ENCODE results near the gene IER3. TPM values are rescaled to one million over a fixed set of nuclear protein-coding genes. Genes with fewer than 3 reads are reported as not detected.
"Not testable (repeated sequence)": the region's sequence is repeated elsewhere in the genome, so short reads cannot be mapped to it uniquely, and the experiment has no call there.

Gene IER3
- total RNA-seq, 2 experiments from 2014 or later, result 375 to 386 TPM

DNA sequence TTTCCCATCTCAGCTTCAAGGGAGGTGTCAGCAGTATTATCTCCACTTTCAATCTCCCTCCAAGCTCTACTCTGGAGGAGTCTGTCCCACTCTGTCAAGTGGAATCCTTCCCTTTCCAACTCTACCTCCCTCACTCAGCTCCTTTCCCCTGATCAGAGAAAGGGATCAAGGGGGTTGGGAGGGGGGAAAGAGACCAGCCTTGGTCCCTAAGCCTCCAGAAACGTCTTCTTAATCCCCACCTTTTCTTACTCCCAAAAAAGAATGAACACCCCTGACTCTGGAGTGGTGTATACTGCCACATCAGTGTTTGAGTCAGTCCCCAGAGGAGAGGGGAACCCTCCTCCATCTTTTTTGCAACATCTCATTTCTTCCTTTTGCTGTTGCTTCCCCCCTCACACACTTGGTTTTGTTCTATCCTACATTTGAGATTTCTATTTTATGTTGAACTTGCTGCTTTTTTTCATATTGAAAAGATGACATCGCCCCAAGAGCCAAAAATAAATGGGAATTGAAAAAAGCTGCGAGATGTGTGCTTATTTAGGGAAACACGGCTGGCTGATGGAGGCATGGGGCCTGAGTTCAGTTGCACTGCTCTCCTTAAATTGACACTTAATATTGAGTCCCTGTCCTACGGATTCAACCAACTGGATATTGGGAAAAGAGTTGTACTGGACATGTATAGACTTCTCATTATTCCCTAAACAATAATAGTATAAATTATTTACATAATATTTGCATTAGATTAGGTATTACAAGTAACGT is 19.3 kb downstream of the IER3 start:
- ChIA-PET CTCF (interaction anchor here (1.8 to 25.8 kb wide), 3 partner anchors 10 to 48 kb away, joined by 4 to 704 read pairs (median 54); partner anchors contain the start of genes DHX16 and IER3), POLR2A (interaction anchor here (0.7 to 22.1 kb wide), 11 partner anchors 9 to 234 kb away, joined by 3 to 500 read pairs (median 4); partner anchors contain the start of genes ATAT1, DHX16, MRPS18B and PPP1R10)
- TF ChIP-seq, protein P1, sequence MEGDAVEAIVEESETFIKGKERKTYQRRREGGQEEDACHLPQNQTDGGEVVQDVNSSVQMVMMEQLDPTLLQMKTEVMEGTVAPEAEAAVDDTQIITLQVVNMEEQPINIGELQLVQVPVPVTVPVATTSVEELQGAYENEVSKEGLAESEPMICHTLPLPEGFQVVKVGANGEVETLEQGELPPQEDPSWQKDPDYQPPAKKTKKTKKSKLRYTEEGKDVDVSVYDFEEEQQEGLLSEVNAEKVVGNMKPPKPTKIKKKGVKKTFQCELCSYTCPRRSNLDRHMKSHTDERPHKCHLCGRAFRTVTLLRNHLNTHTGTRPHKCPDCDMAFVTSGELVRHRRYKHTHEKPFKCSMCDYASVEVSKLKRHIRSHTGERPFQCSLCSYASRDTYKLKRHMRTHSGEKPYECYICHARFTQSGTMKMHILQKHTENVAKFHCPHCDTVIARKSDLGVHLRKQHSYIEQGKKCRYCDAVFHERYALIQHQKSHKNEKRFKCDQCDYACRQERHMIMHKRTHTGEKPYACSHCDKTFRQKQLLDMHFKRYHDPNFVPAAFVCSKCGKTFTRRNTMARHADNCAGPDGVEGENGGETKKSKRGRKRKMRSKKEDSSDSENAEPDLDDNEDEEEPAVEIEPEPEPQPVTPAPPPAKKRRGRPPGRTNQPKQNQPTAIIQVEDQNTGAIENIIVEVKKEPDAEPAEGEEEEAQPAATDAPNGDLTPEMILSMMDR (IDR thresholded peaks at IDR 0.05), result no peak
- H3K27me3 Mint-ChIP-seq, result no peaks in the 10 kb centered on the region
- H3K4me3 Mint-ChIP-seq, result peak overlapping the region; percentile 80
- ATAC-seq, result no peak
- intact Hi-C loops (cut with micrococcal nuclease), result no loop called here
- peaks cover 74% of the 10 kb centered on the region for H3K36me3 Mint-ChIP-seq (ENCODE audit: low read depth)
- H3K27ac Mint-ChIP-seq, result peak overlapping the region; percentile 84
- no peak for DNase-seq
- no peaks in the 10 kb centered on the region for H3K9me3 Mint-ChIP-seq
- peaks cover 36% of the 10 kb centered on the region for H3K4me1 Mint-ChIP-seq (ENCODE audit: low read depth)

DNA sequence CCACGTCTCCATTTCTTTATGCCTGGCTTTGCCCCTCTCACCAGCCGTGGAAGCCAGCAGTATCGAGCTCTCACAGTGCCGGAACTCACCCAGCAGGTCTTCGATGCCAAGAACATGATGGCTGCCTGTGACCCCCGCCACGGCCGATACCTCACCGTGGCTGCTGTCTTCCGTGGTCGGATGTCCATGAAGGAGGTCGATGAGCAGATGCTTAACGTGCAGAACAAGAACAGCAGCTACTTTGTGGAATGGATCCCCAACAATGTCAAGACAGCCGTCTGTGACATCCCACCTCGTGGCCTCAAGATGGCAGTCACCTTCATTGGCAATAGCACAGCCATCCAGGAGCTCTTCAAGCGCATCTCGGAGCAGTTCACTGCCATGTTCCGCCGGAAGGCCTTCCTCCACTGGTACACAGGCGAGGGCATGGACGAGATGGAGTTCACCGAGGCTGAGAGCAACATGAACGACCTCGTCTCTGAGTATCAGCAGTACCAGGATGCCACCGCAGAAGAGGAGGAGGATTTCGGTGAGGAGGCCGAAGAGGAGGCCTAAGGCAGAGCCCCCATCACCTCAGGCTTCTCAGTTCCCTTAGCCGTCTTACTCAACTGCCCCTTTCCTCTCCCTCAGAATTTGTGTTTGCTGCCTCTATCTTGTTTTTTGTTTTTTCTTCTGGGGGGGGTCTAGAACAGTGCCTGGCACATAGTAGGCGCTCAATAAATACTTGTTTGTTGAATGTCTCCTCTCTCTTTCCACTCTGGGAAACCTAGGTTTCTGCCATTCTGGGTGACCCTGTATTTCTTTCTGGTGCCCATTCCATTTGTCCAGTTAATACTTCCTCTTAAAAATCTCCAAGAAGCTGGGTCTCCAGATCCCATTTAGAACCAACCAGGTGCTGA is 20.3 kb downstream of the IER3 start:
- Mint-ChIP-seq H3K27ac (peak overlapping the region; percentile 84), H3K36me3 (ENCODE audit: low read depth) (peaks cover 68% of the 10 kb centered on the region), H3K4me1 (ENCODE audit: low read depth) (peaks cover 38% of the 10 kb centered on the region), H3K4me3 (peak overlapping the region; percentile 80)
- DNase-seq; ATAC-seq; intact Hi-C loops (cut with micrococcal nuclease); H3K9me3 Mint-ChIP-seq; H3K27me3 Mint-ChIP-seq: not testable (repeated sequence)
- ChIA-PET CTCF (interaction anchor here (1.1 to 25.8 kb wide), 6 partner anchors 11 to 231 kb away, joined by 3 to 704 read pairs (median 6); partner anchors contain the start of genes DHX16 and IER3), POLR2A (interaction anchor here (0.7 to 22.1 kb wide), 10 partner anchors 10 to 233 kb away, joined by 3 to 500 read pairs (median 4); partner anchors contain the start of genes ATAT1, DHX16, MRPS18B and NRM)

DNA sequence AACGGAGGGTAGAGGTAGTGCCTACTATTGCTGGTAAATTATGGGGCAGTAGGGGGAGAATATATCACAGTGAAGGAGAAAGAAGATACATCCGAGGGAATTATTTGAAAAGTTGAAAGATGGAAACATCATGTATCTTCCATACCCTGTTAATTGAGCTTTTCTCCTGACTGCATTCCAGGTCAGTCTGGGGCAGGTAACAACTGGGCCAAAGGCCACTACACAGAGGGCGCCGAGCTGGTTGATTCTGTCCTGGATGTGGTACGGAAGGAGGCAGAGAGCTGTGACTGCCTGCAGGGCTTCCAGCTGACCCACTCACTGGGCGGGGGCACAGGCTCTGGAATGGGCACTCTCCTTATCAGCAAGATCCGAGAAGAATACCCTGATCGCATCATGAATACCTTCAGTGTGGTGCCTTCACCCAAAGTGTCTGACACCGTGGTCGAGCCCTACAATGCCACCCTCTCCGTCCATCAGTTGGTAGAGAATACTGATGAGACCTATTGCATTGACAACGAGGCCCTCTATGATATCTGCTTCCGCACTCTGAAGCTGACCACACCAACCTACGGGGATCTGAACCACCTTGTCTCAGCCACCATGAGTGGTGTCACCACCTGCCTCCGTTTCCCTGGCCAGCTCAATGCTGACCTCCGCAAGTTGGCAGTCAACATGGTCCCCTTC is 21.0 kb downstream of the IER3 start:
- H3K27me3 Mint-ChIP-seq; H3K9me3 Mint-ChIP-seq; ATAC-seq; intact Hi-C loops (cut with micrococcal nuclease); DNase-seq: not testable (repeated sequence)
- ChIA-PET CTCF (interaction anchor here (0.6 to 25.8 kb wide), 22 partner anchors 7 to 356 kb away, joined by 3 to 704 read pairs (median 4); partner anchors contain the start of genes DHX16, MRPS18B, NRM and PPP1R10), POLR2A (interaction anchor here (0.6 to 22.1 kb wide), 15 partner anchors 10 to 161 kb away, joined by 3 to 500 read pairs (median 6); partner anchors contain the start of genes DDR1, DHX16, FLOT1 and IER3)
- peak overlapping the region; percentile 100 for H3K27ac Mint-ChIP-seq
- H3K36me3 Mint-ChIP-seq (ENCODE audit: low read depth), result peaks cover 68% of the 10 kb centered on the region
- peaks cover 44% of the 10 kb centered on the region for H3K4me1 Mint-ChIP-seq (ENCODE audit: low read depth)
- H3K4me3 Mint-ChIP-seq, result peak overlapping the region; percentile 80

DNA sequence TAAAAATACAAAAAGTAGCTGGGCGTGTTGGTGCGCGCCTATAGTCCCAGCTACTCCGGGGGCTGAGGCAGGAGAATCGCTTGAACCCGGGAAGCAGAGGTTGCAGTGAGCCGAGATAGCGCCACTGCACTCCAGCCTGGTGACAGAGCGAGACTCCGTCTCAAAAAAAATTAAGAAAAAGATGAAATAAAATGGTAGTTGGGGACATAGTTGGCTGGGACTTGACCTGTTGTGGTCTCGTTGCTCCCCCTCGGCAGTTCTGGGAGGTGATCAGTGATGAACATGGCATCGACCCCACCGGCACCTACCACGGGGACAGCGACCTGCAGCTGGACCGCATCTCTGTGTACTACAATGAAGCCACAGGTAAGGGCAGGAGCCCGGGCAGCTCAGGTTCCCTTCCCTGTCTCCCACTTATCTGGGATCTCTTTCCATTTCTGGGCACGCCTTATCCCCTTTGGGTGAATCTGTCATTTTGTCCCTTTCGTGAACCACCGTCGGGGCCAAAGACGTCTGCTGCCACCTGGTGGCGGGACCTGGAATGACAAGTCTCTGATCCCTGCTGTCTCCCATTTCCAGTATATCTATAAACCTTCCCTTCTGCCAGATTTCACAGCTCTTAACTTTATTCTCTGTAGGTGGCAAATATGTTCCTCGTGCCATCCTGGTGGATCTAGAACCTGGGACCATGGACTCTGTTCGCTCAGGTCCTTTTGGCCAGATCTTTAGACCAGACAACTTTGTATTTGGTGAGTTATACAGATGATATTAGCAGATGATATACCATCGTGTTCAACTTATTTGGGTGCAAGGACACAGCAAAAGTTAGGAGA is 21.9 kb downstream of the IER3 start:
- ATAC-seq (no peak), DNase-seq (peak; percentile 90)
- peaks cover 43% of the 10 kb centered on the region for H3K4me1 Mint-ChIP-seq (ENCODE audit: low read depth)
- TF ChIP-seq, protein P1 (IDR thresholded peaks at IDR 0.05), result peak; percentile 100
- POLR2A ChIA-PET, result interaction anchor here (0.8 to 22.1 kb wide), 24 partner anchors 9 to 357 kb away, joined by 3 to 500 read pairs (median 4); partner anchors contain the start of genes DDR1, DHX16, FLOT1 and IER3
- peaks cover 64% of the 10 kb centered on the region for H3K36me3 Mint-ChIP-seq (ENCODE audit: low read depth)
- CTCF ChIA-PET, result interaction anchor here (0.6 to 25.8 kb wide), 30 partner anchors 8 to 365 kb away, joined by 3 to 704 read pairs (median 4); partner anchors contain the start of genes DHX16, MRPS18B, NRM and PPP1R10
- H3K9me3 Mint-ChIP-seq, result no peaks in the 10 kb centered on the region
- no peaks in the 10 kb centered on the region for H3K27me3 Mint-ChIP-seq
- H3K27ac Mint-ChIP-seq, result peak overlapping the region; percentile 100
- H3K4me3 Mint-ChIP-seq, result peak overlapping the region; percentile 80
- intact Hi-C loops (cut with micrococcal nuclease), result no loop called here

DNA sequence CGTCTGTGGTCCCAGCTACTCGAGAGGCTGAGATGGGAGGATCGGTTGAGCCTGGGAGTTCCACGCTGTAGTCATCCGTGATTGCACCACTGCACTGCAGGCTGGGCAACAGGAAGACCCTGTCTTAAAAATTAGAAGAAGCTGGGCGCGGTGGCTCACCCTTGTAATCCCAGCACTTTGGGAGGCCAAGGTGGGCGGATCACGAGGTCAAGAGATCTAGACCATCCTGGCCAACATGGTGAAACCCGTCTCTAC is 22.4 kb downstream of the IER3 start:
- H3K27ac Mint-ChIP-seq, result peak overlapping the region; percentile 100
- H3K36me3 Mint-ChIP-seq (ENCODE audit: low read depth), result peaks cover 65% of the 10 kb centered on the region
- H3K9me3 Mint-ChIP-seq; ATAC-seq; DNase-seq; H3K27me3 Mint-ChIP-seq; intact Hi-C loops (cut with micrococcal nuclease): not testable (repeated sequence)
- ChIA-PET POLR2A (interaction anchor here (0.8 to 22.1 kb wide), 21 partner anchors 10 to 357 kb away, joined by 3 to 500 read pairs (median 4); partner anchors contain the start of genes DDR1, DHX16, FLOT1 and IER3), CTCF (interaction anchor here (0.7 to 25.8 kb wide), 24 partner anchors 8 to 365 kb away, joined by 3 to 704 read pairs (median 4); partner anchors contain the start of genes DHX16, MRPS18B, NRM and PPP1R10)
- peak overlapping the region; percentile 80 for H3K4me3 Mint-ChIP-seq
- H3K4me1 Mint-ChIP-seq (ENCODE audit: low read depth), result peaks cover 44% of the 10 kb centered on the region
